Trophoblast cell (in vitro differentiated cells and primary cell): ENCODE measurements around the gene DCTN4.
A peak's percentile ranks its signal among the peaks of the same experiment; 100 is the strongest.

Experiments
- DNase-seq, 2 donors: peaks; one replicate each; pipeline ENCODE4 v3.0.0-alpha.2; 2016
- H2AFZ ChIP-seq: 2 replicates; pipeline ENCODE4 v1.6.1; 2013; ENCODE audit warnings: low read length, moderate library complexity, mild to moderate bottlenecking; ENCODE audit not compliant: insufficient read depth, poor library complexity
- H2AK5ac ChIP-seq: 2 replicates; pipeline ENCODE4 v1.6.1; 2013; ENCODE audit warnings: mild to moderate bottlenecking, low read length
- H2BK120ac ChIP-seq: 2 replicates; pipeline ENCODE4 v1.6.1; 2013; ENCODE audit warnings: low read length, mild to moderate bottlenecking, moderate library complexity; ENCODE audit not compliant: insufficient read depth, poor library complexity
- H2BK12ac ChIP-seq: 2 replicates; pipeline ENCODE4 v1.6.1; 2013; ENCODE audit warnings: mild to moderate bottlenecking, low read length, moderate library complexity
- H2BK5ac ChIP-seq: 2 replicates; pipeline ENCODE4 v1.6.1; 2013; ENCODE audit warnings: low read length, low read depth, moderate library complexity, mild to moderate bottlenecking; ENCODE audit not compliant: poor library complexity
- H3K14ac ChIP-seq: 2 replicates; pipeline ENCODE4 v1.6.1; 2013; ENCODE audit warnings: mild to moderate bottlenecking, low read length
- H3K18ac ChIP-seq: 2 replicates; pipeline ENCODE4 v1.6.1; 2013; ENCODE audit warnings: mild to moderate bottlenecking, low read length
- H3K23ac ChIP-seq: 2 replicates; pipeline ENCODE4 v1.6.1; 2013; ENCODE audit warnings: low read length
- H3K27ac ChIP-seq: 2 replicates; pipeline ENCODE4 v1.5.1; 2013; ENCODE audit warnings: low read depth, mild to moderate bottlenecking, inconsistent platforms, low read length, moderate library complexity
- H3K27me3 ChIP-seq: 2 replicates; pipeline ENCODE4 v1.6.1; 2013; ENCODE audit warnings: inconsistent platforms, mild to moderate bottlenecking, low read length, moderate library complexity; ENCODE audit not compliant: insufficient read depth
- H3K36me3 ChIP-seq, 2 experiments: 1 replicate in 1 of 2; 2 replicates in 1 of 2; pipeline ENCODE4 v1.6.1; 2013; ENCODE audit warnings: low read length in 2 of 2, mild to moderate bottlenecking in 2 of 2, moderate library complexity in 1 of 2; ENCODE audit not compliant: insufficient read depth in 2 of 2, control insufficient read depth in 1 of 2
- H3K4ac ChIP-seq: 2 replicates; pipeline ENCODE4 v1.6.1; 2013; ENCODE audit warnings: low read depth, mild to moderate bottlenecking, low read length, moderate library complexity
- H3K4me1 ChIP-seq, 2 experiments: 1 replicate in 1 of 2; 2 replicates in 1 of 2; pipeline ENCODE4 v1.6.1; 2013; ENCODE audit warnings: low read length in 2 of 2, mild to moderate bottlenecking in 2 of 2, moderate library complexity in 1 of 2; ENCODE audit not compliant: insufficient read depth in 2 of 2, control insufficient read depth in 1 of 2
- H3K4me2 ChIP-seq: 2 replicates; pipeline ENCODE4 v1.6.1; 2013; ENCODE audit warnings: inconsistent platforms, mild to moderate bottlenecking, low read length, moderate library complexity
- H3K4me3 ChIP-seq: 2 replicates; pipeline ENCODE4 v1.5.1; 2013; ENCODE audit warnings: mild to moderate bottlenecking, low read depth, low read length, inconsistent platforms
- H3K79me1 ChIP-seq: one replicate; pipeline ENCODE4 v1.6.1; 2013; ENCODE audit warnings: low read length
- H3K79me2 ChIP-seq: 2 replicates; pipeline ENCODE4 v1.6.1; 2013; ENCODE audit warnings: low read length, mild to moderate bottlenecking; ENCODE audit not compliant: control insufficient read depth, insufficient read depth, poor library complexity
- H3K9ac ChIP-seq: 2 replicates; pipeline ENCODE4 v1.6.1; 2013; ENCODE audit warnings: mild to moderate bottlenecking, low read length
- H3K9me3 ChIP-seq: 2 replicates; pipeline ENCODE4 v1.6.1; 2013; ENCODE audit warnings: low read depth, mild to moderate bottlenecking, control low read depth, inconsistent platforms, low read length; ENCODE audit not compliant: insufficient read depth
- H4K12ac ChIP-seq: 2 replicates; pipeline ENCODE4 v1.6.1; 2013; ENCODE audit warnings: low read depth, mild to moderate bottlenecking, low read length, moderate library complexity
- H4K8ac ChIP-seq: 2 replicates; pipeline ENCODE4 v1.6.1; 2013; ENCODE audit warnings: low read depth, mild to moderate bottlenecking, low read length, moderate library complexity
- H4K91ac ChIP-seq: one replicate; pipeline ENCODE4 v1.6.1; 2013; ENCODE audit warnings: low read depth, mild to moderate bottlenecking, low read length, moderate library complexity
- WGBS: extraction: QIAGEN DNeasy Blood & Tissue Kit; methylation state at CpG from one replicate; pipeline ENCODE4 v1.1.7; 2013; ENCODE audit warnings: missing lambda C conversion rate; ENCODE audit not compliant: insufficient read length, insufficient coverage; ENCODE audit errors: extremely low coverage; 5-methylcytosine and 5-hydroxymethylcytosine counted together

DCTN4 gene

GRCh38 chr5:150662731-150663516 lies 95.9 kb downstream of the DCTN4 start:
- no peak overlapping the region for H3K14ac ChIP-seq
- H2BK120ac ChIP-seq: no peak overlapping the region
- no peak overlapping the region for H4K8ac ChIP-seq
- H3K4me2 ChIP-seq: no peak overlapping the region
- H3K27me3 ChIP-seq: no peaks in the 10 kb centered on the region
- no peak overlapping the region for H3K9ac ChIP-seq
- DNase-seq: no peak
- no peak overlapping the region for H4K91ac ChIP-seq
- no peaks in the 10 kb centered on the region for H3K79me2 ChIP-seq
- H3K9me3 ChIP-seq: no peaks in the 10 kb centered on the region
- no peak overlapping the region for H3K23ac ChIP-seq
- no peak overlapping the region for H2AK5ac ChIP-seq
- peak overlapping the region; percentile 58 for H3K4me3 ChIP-seq
- no peak overlapping the region for H3K18ac ChIP-seq
- H2BK12ac ChIP-seq: no peak overlapping the region
- no peak overlapping the region for H2BK5ac ChIP-seq
- peaks cover 11 to 18% of the 10 kb centered on the region in 2 experiments for H3K4me1 ChIP-seq
- no peak overlapping the region for H3K27ac ChIP-seq
- no peak overlapping the region for H3K4ac ChIP-seq
- no CpG with 5 or more reads among the region's 4 CpGs for WGBS
- H3K36me3 ChIP-seq: no peaks in the 10 kb centered on the region
- H2AFZ ChIP-seq: no peak overlapping the region
- H3K79me1 ChIP-seq: peaks cover 1% of the 10 kb centered on the region
- no peak overlapping the region for H4K12ac ChIP-seq

DNA sequence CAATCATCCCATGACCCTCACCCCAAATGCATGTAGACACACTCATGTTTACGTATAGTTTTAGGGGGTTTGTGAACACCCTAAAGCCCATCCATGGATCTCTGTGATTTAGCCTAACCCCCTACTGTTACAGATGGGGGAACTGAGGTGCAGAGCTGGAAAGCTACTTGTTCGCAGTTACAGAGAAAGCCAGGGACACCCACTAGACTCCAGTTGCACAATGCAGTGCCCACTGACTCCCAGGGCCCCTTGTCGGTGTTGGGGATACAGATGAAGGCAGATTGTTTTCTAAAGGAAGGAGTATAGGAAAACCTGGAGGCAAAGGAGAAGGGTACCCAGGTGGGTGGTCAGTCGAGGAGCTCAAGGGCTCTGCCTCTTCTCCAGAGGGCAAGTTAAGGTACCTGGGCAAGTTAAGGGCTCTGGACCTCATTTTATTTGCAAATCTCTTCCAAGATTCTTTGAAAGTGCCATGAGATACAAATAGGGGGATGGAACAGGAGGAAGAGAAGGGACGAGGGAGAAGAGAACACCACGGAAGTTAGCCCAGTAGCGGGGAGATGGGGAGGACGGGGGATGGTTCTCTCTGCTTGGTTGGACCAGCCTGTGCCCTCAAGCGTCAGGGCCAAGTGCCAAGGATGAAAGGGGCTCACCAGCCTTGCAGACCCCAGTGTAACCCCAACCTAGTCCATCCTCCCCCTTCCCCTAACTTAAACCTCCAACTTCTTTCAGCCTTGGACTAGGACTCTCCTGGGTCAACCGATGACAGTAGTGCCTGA lies 96.8 kb downstream of the DCTN4 start:
- Histone ChIP-seq H2BK5ac (no peak overlapping the region), H4K8ac (no peak overlapping the region), H2AFZ (no peak overlapping the region), H2AK5ac (no peak overlapping the region), H3K14ac (no peak overlapping the region), H3K9me3 (no peaks in the 10 kb centered on the region), H3K27ac (no peak overlapping the region), H3K9ac (peak overlapping the region; percentile 11), H3K4me3 (no peak overlapping the region), H2BK12ac (no peak overlapping the region), H3K4me1 (peaks cover 13 to 27% of the 10 kb centered on the region in 2 experiments), H3K79me2 (no peaks in the 10 kb centered on the region), H4K91ac (no peak overlapping the region), H3K79me1 (peaks cover 6% of the 10 kb centered on the region), H2BK120ac (no peak overlapping the region), H3K27me3 (no peaks in the 10 kb centered on the region), H3K18ac (no peak overlapping the region), H3K36me3 (no peaks in the 10 kb centered on the region), H3K23ac (no peak overlapping the region), H3K4ac (no peak overlapping the region), H3K4me2 (no peak overlapping the region), H4K12ac (no peak overlapping the region)
- no peak for DNase-seq
- no CpG with 5 or more reads among the region's 10 CpGs for WGBS

DNA sequence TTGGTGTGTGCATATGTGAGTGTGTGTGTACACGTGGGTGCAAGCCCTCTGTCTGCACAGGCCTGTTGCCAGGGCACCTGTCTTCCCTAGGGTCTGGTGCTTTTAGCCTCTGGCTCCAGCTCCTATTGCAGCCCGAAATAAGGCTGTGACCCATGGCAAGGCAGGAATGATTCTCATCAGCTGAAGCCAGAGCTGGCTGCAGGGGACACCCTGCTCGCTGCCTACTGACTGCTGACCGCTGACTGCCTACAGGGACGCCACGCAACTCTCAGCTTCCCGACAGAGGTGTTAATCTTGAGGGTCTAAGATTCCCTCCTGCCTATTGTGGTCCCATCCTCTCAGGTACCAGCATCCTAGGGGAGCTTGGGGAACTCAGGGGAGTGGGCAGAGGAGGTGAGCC lies 97.7 kb downstream of the DCTN4 start, which contains the start of gene MYOZ3:
Gene MYOZ3, plus strand, starts transcription at position 166 of the 400 bp plus-strand sequence. CDS start 1,691 bp downstream, outside the sequence.
- H3K79me2 ChIP-seq: peaks cover 6% of the 10 kb centered on the region
- H3K14ac ChIP-seq: peak within 1 kb of the TSS; percentile 34
- no peak within 1 kb of the TSS for H4K12ac ChIP-seq
- H2AK5ac ChIP-seq: peak within 1 kb of the TSS; percentile 50
- WGBS: no CpG with 5 or more reads among the region's 7 CpGs
- H3K9ac ChIP-seq: no peak within 1 kb of the TSS
- peaks cover 15 to 34% of the 10 kb centered on the region in 2 experiments for H3K4me1 ChIP-seq
- no peak within 1 kb of the TSS for H4K8ac ChIP-seq
- no peaks in the 10 kb centered on the region for H3K36me3 ChIP-seq
- H3K4ac ChIP-seq: no peak within 1 kb of the TSS
- H3K9me3 ChIP-seq: no peaks in the 10 kb centered on the region
- H3K4me2 ChIP-seq: no peak within 1 kb of the TSS
- no peak within 1 kb of the TSS for H3K18ac ChIP-seq
- H2BK120ac ChIP-seq: no peak within 1 kb of the TSS
- peak within 1 kb of the TSS; percentile 29 for H4K91ac ChIP-seq
- H2BK5ac ChIP-seq: no peak within 1 kb of the TSS
- DNase-seq: no peak
- H3K27me3 ChIP-seq: no peaks in the 10 kb centered on the region
- H3K4me3 ChIP-seq: no peak within 1 kb of the TSS
- H2AFZ ChIP-seq: no peak within 1 kb of the TSS
- no peak within 1 kb of the TSS for H3K27ac ChIP-seq
- H2BK12ac ChIP-seq: peak within 1 kb of the TSS; percentile 27
- peaks cover 14% of the 10 kb centered on the region for H3K79me1 ChIP-seq
- no peak within 1 kb of the TSS for H3K23ac ChIP-seq

DNA sequence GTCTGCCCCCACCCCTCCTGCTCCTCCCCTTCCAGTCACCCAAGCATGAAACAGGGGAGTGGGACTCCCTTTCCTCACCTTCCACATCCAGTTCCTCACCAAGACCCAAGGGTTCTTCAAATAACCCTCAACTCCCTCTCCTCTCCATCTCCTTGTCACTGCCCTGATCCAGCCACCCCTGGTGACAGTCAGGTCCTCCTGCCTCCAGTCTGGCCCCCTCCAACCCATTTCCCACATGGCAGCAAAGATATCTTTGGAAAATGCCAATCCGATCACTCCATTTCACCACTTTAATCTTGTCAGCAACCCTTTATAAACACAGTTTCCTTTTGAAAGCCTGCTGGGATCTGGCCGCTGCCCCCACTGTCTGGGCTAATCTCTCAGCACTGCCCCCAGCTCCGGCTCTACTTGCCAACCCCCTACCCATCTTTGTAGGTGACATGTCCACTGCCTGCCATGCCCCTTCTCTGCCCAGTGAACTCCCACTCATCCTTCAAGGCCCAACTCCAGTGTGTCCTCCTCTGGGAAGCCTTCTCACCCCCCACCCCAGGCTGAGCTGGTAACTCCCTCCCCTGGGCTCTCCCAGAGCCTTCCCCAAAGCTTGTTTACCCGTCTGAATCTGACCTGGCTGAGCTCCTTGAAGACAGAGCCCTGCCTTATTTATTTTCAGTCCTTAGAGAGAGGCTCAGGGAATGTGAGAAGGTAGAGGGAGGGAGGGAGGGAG lies 98.5 kb downstream of the DCTN4 start:
- Histone ChIP-seq H2BK120ac (no peak overlapping the region), H2BK5ac (no peak overlapping the region), H3K23ac (no peak overlapping the region), H3K36me3 (no peaks in the 10 kb centered on the region), H3K79me1 (peaks cover 17% of the 10 kb centered on the region), H2AK5ac (peak overlapping the region; percentile 50), H2BK12ac (peak overlapping the region; percentile 27), H4K8ac (no peak overlapping the region), H4K91ac (peak overlapping the region; percentile 29), H3K4me2 (no peak overlapping the region), H3K4me3 (no peak overlapping the region), H3K9ac (no peak overlapping the region), H3K14ac (peak overlapping the region; percentile 34), H3K79me2 (peaks cover 6% of the 10 kb centered on the region), H3K27me3 (no peaks in the 10 kb centered on the region), H3K27ac (no peak overlapping the region), H2AFZ (no peak overlapping the region), H3K4ac (no peak overlapping the region), H3K4me1 (peaks cover 15 to 37% of the 10 kb centered on the region in 2 experiments), H3K9me3 (no peaks in the 10 kb centered on the region), H3K18ac (no peak overlapping the region), H4K12ac (no peak overlapping the region)
- no CpG with 5 or more reads among the region's 4 CpGs for WGBS
- DNase-seq: no peak
